ENCODE data around the gene PCIF1. TPM values are rescaled to one million over a fixed set of nuclear protein-coding genes. Genes with fewer than 3 reads are reported as not detected.

The PCIF1 gene
- total and polyA plus RNA-seq, 9 of the 15 experiments (the other 6 are each of a cell fraction or from before 2014, with no cell fraction given), result 5.8 to 29.4 (median 11.3) TPM

- TF ChIP-seq SIN3A (IDR thresholded peaks at IDR 0.05; ENCODE audit: borderline replicate concordance in 2 of 2, control insufficient read depth in 1 of 2, low read depth in 2 of 2, low read length in 2 of 2) (0 out of 4 replicates have a peak, but pooled peaks of 1 of the 2 experiments have one; percentile 37), KDM1A (IDR thresholded peaks at IDR 0.05) (peak; percentile 99 to 100), KLF1 (tag; IDR thresholded peaks at IDR 0.05) (no peak), CUX1 (CRISPR knock-in tag; IDR thresholded peaks at IDR 0.05) (no peak), ZNF212 (CRISPR knock-in tag; IDR thresholded peaks at IDR 0.05) (no peak), ETV6 (IDR thresholded peaks at IDR 0.05; ENCODE audit: borderline replicate concordance in 1 of 2, low read depth in 2 of 2, low read length in 1 of 2) (0 out of 4 replicates have a peak, but pooled peaks of 1 of the 2 experiments have one; percentile 16), ETV6 (CRISPR knock-in tag; IDR thresholded peaks at IDR 0.05; ENCODE audit: borderline replicate concordance) (no peak), HNRNPL (IDR thresholded peaks at IDR 0.05; ENCODE audit: low read depth, low read length) (no peak), NR2C1 (IDR thresholded peaks at IDR 0.05) (no peak), NR2C1 (tag; IDR thresholded peaks at IDR 0.05) (peak; percentile 56), KAT7 (CRISPR knock-in tag; IDR thresholded peaks at IDR 0.05; ENCODE audit: borderline replicate concordance) (peak; percentile 99), RAD51 (IDR thresholded peaks at IDR 0.05; ENCODE audit: borderline replicate concordance, low read depth) (0 out of 2 replicates have a peak, but pooled peaks have one; percentile 27), BRCA1 (IDR thresholded peaks at IDR 0.05) (no peak), BRCA1 (CRISPR knock-in tag; IDR thresholded peaks at IDR 0.05) (no peak), ID3 (CRISPR knock-in tag; IDR thresholded peaks at IDR 0.05) (no peak), ID3 (tag; IDR thresholded peaks at IDR 0.05) (peak; percentile 89), ZNF431 (CRISPR knock-in tag; IDR thresholded peaks at IDR 0.05) (peak; percentile 28; the same call in 1 of the 2 replicates), ZNF263 (CRISPR knock-in tag; IDR thresholded peaks at IDR 0.05; ENCODE audit: borderline replicate concordance) (0 out of 2 replicates have a peak, but pooled peaks have one; percentile 12)
- TF ChIP-seq, protein P1, sequence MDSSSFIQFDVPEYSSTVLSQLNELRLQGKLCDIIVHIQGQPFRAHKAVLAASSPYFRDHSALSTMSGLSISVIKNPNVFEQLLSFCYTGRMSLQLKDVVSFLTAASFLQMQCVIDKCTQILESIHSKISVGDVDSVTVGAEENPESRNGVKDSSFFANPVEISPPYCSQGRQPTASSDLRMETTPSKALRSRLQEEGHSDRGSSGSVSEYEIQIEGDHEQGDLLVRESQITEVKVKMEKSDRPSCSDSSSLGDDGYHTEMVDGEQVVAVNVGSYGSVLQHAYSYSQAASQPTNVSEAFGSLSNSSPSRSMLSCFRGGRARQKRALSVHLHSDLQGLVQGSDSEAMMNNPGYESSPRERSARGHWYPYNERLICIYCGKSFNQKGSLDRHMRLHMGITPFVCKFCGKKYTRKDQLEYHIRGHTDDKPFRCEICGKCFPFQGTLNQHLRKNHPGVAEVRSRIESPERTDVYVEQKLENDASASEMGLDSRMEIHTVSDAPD (CRISPR knock-in tag; IDR thresholded peaks at IDR 0.05), result 0 out of 2 replicates have a peak, but pooled peaks have one; percentile 13
- TF ChIP-seq, protein P2, sequence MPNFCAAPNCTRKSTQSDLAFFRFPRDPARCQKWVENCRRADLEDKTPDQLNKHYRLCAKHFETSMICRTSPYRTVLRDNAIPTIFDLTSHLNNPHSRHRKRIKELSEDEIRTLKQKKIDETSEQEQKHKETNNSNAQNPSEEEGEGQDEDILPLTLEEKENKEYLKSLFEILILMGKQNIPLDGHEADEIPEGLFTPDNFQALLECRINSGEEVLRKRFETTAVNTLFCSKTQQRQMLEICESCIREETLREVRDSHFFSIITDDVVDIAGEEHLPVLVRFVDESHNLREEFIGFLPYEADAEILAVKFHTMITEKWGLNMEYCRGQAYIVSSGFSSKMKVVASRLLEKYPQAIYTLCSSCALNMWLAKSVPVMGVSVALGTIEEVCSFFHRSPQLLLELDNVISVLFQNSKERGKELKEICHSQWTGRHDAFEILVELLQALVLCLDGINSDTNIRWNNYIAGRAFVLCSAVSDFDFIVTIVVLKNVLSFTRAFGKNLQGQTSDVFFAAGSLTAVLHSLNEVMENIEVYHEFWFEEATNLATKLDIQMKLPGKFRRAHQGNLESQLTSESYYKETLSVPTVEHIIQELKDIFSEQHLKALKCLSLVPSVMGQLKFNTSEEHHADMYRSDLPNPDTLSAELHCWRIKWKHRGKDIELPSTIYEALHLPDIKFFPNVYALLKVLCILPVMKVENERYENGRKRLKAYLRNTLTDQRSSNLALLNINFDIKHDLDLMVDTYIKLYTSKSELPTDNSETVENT (CRISPR knock-in tag; IDR thresholded peaks at IDR 0.05), result 0 out of 2 replicates have a peak, but pooled peaks have one; percentile 38
Observed at GRCh38 chr20:45971425-45971674, 36.9 kb downstream of the PCIF1 start (continued).

Measured in K562 (cell line).